Panc1 (cell line): ENCODE measurements around the gene PRAC1. TPM values are rescaled to one million over a fixed set of nuclear protein-coding genes. Genes with fewer than 3 reads are reported as not detected.

Experiments used
- ATAC-seq: fragments of 200-7000 bp; cut with Tn5 transposase; 2 replicates; pipeline ENCODE4 v1.9.1; 2020; ENCODE audit warnings: mild to moderate bottlenecking, moderate library complexity
- BruUV-seq: library from RNA; stranded (reverse); fragments of 400-500 nt; replicated peaks from 2 replicates; lab custom pipeline; 2021; lab: Mats Ljungman, UMichigan
- CTCF ChIA-PET: fragments of 300-600 bp; sonication (Branson Sonifier 250); formaldehyde crosslinking; loops from one replicate; lab custom pipeline; 2022; ENCODE audit warnings: antibody characterized with exemption; lab: Charles Lee
- POLR2A ChIA-PET: fragments of 300-600 bp; sonication (Branson Sonifier 250); formaldehyde crosslinking; loops from one replicate; lab custom pipeline; 2022; ENCODE audit warnings: antibody characterized with exemption; lab: Charles Lee
- DNase-seq: peaks from one replicate; pipeline ENCODE4 v3.0.0-alpha.2; 2010; ENCODE audit warnings: low read depth, low spot score
- H3K27ac ChIP-seq: 2 replicates; pipeline ENCODE4 v1.5.1; 2011; ENCODE audit warnings: mild to moderate bottlenecking, low read length, inconsistent platforms
- H3K27me3 ChIP-seq: fragments of 200-500 bp; sonication (Bioruptor generic); 2 replicates; pipeline ENCODE4 v1.6.0; 2014; ENCODE audit warnings: low read length, inconsistent platforms; ENCODE audit not compliant: control insufficient read depth, insufficient read depth
- H3K36me3 ChIP-seq: fragments of 200-500 bp; sonication (Bioruptor generic); 2 replicates; pipeline ENCODE4 v1.5.1; 2014; ENCODE audit warnings: inconsistent platforms, mild to moderate bottlenecking, low read length, moderate library complexity; ENCODE audit not compliant: control insufficient read depth, insufficient read depth
- H3K4me1 ChIP-seq: 2 replicates; pipeline ENCODE4 v1.5.1; 2011; ENCODE audit warnings: inconsistent platforms, mild to moderate bottlenecking, low read length, moderate library complexity; ENCODE audit not compliant: control insufficient read depth, insufficient read depth
- H3K4me3 ChIP-seq, 2 experiments: 2 replicates each; pipeline ENCODE4 v1.5.1; 2011 to 2012; ENCODE audit warnings: low read depth in 2 of 2, low read length in 2 of 2, mild to moderate bottlenecking in 2 of 2, inconsistent platforms in 1 of 2, moderate library complexity in 1 of 2
- H3K9me3 ChIP-seq: fragments of 200-500 bp; sonication (Bioruptor generic); 2 replicates; pipeline ENCODE4 v1.5.1; 2014; ENCODE audit warnings: low read depth, mild to moderate bottlenecking, inconsistent platforms, low read length, moderate library complexity; ENCODE audit not compliant: control insufficient read depth, insufficient read depth
- POLR2AphosphoS5 ChIP-seq: IDR thresholded peaks from 2 replicates; pipeline ENCODE4 v1.6.1; 2012; ENCODE audit warnings: mild to moderate bottlenecking, low read depth, low read length, moderate library complexity
- SIN3A ChIP-seq: IDR thresholded peaks from 2 replicates; pipeline ENCODE4 v1.6.1; 2012; ENCODE audit warnings: low read depth, mild to moderate bottlenecking, low read length, moderate library complexity, borderline replicate concordance; ENCODE audit not compliant: insufficient read depth
- TCF7L2 ChIP-seq: IDR thresholded peaks from 2 replicates; pipeline ENCODE4 v1.6.1; 2011; ENCODE audit warnings: mild to moderate bottlenecking, low read depth, low read length, inconsistent platforms
- in situ Hi-C: cut with HindIII; loops from 2 replicates; pipeline ENCODE4 v1.10.0; 2016; ENCODE audit warnings: low sequenced_read_pairs, low pct_unique_long_range_greater_than_20kb
- intact Hi-C: fragments of 100-400 bp; cut with micrococcal nuclease; formaldehyde crosslinking; loops from one replicate; pipeline ENCODE4 v1.10.0; 2022; ENCODE audit not compliant: unreplicated experiment
- total RNA-seq: library from RNA; stranded (reverse); gene quantifications from one replicate; pipeline ENCODE4 v1.2.1, GENCODE V29; 2021; ENCODE audit not compliant: unreplicated experiment
- TF ChIP-seq, protein P1 (sequence below): fragments of 450-650 bp; IDR thresholded peaks from 2 replicates; pipeline ENCODE4 v1.5.1; 2017; ENCODE audit warnings: mild to moderate bottlenecking
- TF ChIP-seq, protein P2 (sequence below), 2 experiments: IDR thresholded peaks; 2 replicates each; pipeline ENCODE4 v1.6.1; 2011 to 2012; ENCODE audit warnings: low read depth in 2 of 2, control low read depth in 1 of 2, low read length in 1 of 2, mild to moderate bottlenecking in 1 of 2, moderate library complexity in 1 of 2; ENCODE audit not compliant: insufficient read depth in 1 of 2

The PRAC1 gene
- total RNA-seq, 1 experiment from 2014 or later = not detected

DNA sequence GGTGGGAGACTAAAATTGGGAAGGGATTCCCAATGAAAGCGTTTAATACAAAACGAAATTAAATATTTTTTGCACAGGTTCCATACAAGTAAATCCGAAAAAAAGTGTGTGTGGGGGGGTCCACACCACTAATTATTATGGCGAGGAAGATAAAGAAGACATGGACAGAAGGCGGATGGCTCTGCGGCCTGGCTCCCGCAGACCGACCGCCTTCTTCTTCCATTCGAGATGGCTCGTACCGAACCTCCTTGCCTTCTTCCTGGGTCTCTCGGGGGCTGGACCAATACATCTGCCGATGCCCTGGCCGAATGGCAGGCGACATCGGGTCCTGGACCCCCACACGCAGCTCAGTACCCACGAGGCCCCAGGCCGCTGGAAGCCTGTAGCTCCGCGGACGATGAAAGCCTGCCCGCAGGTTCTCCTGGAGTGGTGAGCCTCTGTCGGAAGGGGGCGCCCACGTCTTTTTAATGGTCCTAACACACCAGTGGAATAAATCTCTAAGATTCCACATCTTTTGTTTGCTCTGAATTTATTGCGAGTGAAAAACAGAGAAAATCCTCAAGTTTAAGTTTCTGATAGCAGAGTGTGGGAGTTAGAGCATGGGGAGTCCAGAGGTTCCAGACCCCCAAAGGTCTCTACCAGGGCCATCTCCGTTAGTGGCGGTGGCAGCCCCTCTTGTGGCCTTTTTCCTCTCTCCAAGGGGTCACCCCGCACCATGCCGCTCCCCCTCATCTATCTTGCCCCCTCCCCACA lies 2.1 kb upstream of the PRAC1 start:
- peak; percentile 22 for DNase-seq
- TF ChIP-seq TCF7L2 = peak; percentile 95
- TF ChIP-seq, protein P1, sequence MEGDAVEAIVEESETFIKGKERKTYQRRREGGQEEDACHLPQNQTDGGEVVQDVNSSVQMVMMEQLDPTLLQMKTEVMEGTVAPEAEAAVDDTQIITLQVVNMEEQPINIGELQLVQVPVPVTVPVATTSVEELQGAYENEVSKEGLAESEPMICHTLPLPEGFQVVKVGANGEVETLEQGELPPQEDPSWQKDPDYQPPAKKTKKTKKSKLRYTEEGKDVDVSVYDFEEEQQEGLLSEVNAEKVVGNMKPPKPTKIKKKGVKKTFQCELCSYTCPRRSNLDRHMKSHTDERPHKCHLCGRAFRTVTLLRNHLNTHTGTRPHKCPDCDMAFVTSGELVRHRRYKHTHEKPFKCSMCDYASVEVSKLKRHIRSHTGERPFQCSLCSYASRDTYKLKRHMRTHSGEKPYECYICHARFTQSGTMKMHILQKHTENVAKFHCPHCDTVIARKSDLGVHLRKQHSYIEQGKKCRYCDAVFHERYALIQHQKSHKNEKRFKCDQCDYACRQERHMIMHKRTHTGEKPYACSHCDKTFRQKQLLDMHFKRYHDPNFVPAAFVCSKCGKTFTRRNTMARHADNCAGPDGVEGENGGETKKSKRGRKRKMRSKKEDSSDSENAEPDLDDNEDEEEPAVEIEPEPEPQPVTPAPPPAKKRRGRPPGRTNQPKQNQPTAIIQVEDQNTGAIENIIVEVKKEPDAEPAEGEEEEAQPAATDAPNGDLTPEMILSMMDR = peak; percentile 95
- TF ChIP-seq, protein P2, sequence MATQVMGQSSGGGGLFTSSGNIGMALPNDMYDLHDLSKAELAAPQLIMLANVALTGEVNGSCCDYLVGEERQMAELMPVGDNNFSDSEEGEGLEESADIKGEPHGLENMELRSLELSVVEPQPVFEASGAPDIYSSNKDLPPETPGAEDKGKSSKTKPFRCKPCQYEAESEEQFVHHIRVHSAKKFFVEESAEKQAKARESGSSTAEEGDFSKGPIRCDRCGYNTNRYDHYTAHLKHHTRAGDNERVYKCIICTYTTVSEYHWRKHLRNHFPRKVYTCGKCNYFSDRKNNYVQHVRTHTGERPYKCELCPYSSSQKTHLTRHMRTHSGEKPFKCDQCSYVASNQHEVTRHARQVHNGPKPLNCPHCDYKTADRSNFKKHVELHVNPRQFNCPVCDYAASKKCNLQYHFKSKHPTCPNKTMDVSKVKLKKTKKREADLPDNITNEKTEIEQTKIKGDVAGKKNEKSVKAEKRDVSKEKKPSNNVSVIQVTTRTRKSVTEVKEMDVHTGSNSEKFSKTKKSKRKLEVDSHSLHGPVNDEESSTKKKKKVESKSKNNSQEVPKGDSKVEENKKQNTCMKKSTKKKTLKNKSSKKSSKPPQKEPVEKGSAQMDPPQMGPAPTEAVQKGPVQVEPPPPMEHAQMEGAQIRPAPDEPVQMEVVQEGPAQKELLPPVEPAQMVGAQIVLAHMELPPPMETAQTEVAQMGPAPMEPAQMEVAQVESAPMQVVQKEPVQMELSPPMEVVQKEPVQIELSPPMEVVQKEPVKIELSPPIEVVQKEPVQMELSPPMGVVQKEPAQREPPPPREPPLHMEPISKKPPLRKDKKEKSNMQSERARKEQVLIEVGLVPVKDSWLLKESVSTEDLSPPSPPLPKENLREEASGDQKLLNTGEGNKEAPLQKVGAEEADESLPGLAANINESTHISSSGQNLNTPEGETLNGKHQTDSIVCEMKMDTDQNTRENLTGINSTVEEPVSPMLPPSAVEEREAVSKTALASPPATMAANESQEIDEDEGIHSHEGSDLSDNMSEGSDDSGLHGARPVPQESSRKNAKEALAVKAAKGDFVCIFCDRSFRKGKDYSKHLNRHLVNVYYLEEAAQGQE (IDR thresholded peaks at IDR 0.05; ENCODE audit: insufficient read depth in 1 of 2, low read depth in 2 of 2, low read length in 1 of 2) = no peak
- TSS peak; percentile 83 for BruUV-seq
- in situ Hi-C loops (no loop called here), intact Hi-C loops (loop anchor here (1.0 to 5.0 kb wide), 3 partner anchors 47 to 155 kb away; no protein-coding TSS in a partner anchor)
- POLR2A ChIA-PET = interaction anchor here (0.6 kb wide), 2 partner anchors 11 to 183 kb away, joined by 3 to 11 read pairs; no protein-coding TSS in a partner anchor
- no peaks in the 10 kb centered on the region for H3K9me3 ChIP-seq
- peak overlapping the region in 1 of 2 experiments; percentile 4; a peak in 1 of 4 replicates for H3K4me3 ChIP-seq
- peak; percentile 85 for ATAC-seq
- CTCF ChIA-PET = interaction anchor here (0.6 to 4.6 kb wide), 27 partner anchors 10 to 311 kb away, joined by 3 to 98 read pairs (median 4); no protein-coding TSS in a partner anchor
- H3K27ac ChIP-seq = no peak overlapping the region
- H3K4me1 ChIP-seq = peaks cover 3% of the 10 kb centered on the region; the same call in 1 of the 2 replicates
- no peaks in the 10 kb centered on the region for H3K36me3 ChIP-seq
- no peaks in the 10 kb centered on the region for H3K27me3 ChIP-seq

DNA sequence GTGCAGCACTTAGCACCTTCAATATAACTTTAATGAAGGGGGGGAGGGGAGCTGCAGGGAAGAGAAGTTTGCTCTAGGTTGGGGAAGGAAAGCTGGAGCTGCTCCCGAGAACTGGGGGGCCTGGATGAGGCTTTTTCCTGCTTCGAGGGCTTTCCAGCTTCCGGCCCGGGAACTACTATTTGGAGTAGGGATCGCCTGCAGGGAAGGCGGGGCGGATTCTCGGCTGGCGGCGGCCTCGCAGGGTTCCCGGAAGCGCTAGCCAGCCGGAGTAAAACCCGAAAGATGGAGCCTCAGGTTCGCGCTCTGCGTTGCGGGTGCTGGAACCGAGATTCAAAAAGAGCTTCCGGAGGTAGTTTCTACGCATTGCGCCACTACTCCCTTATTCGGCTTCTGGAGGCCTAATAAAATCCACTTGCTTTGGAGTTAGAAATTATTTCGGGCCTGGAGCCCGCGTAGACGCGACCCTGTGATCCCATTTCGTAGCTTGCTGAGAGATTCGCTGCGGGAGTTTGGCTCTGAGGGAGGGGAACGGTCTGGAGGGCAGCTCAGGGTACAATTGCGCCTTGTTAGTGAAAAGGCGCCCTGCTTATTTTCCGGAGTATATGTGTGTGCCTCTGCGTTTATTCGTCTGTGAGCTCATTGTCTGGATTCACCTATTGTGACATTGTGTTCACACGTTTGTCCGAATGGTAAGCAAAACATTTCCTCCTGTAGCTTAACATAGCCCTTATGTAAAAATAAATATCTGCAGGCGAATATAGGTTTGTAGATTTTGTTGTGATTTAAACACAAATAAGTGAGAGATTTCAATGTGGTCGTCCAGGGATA lies 1.3 kb upstream of the PRAC1 start:
- H3K27me3 ChIP-seq = no peaks in the 10 kb centered on the region
- BruUV-seq = no TSS peak
- intact Hi-C loops (loop anchor here (1.0 to 5.0 kb wide), 2 partner anchors 46 to 68 kb away; no protein-coding TSS in a partner anchor), in situ Hi-C loops (no loop called here)
- ATAC-seq (no peak), DNase-seq (no peak)
- peaks cover 3% of the 10 kb centered on the region; the same call in 1 of the 2 replicates for H3K4me1 ChIP-seq
- TF ChIP-seq POLR2AphosphoS5 = no peak
- TF ChIP-seq, protein P1 = no peak
- no peak for TF ChIP-seq SIN3A
- TF ChIP-seq, protein P2 (IDR thresholded peaks at IDR 0.05; ENCODE audit: insufficient read depth in 1 of 2, low read depth in 2 of 2, low read length in 1 of 2) = no peak
- H3K36me3 ChIP-seq = no peaks in the 10 kb centered on the region
- ChIA-PET POLR2A (no interaction called here), CTCF (interaction anchor here (0.6 to 4.6 kb wide), 23 partner anchors 8 to 312 kb away, joined by 3 to 98 read pairs (median 4); no protein-coding TSS in a partner anchor)
- H3K9me3 ChIP-seq = no peaks in the 10 kb centered on the region
- H3K27ac ChIP-seq = no peak overlapping the region
- H3K4me3 ChIP-seq = no peak overlapping the region
